ENCODE data around the gene RNASEH2A.
A peak's percentile ranks its signal among the peaks of the same experiment; 100 is the strongest.

Gene RNASEH2A

GRCh38 chr19:12770922-12771321 lies 35.5 kb upstream of the RNASEH2A start:
- Histone ChIP-seq H3K36me3 (ENCODE audit: low read depth) (peaks cover 36% of the 10 kb centered on the region), H3K4me3 (ENCODE audit: severe bottlenecking) (no peak overlapping the region), H3K4me1 (ENCODE audit: insufficient read depth, poor library complexity, severe bottlenecking) (no peaks in the 10 kb centered on the region), H3K27ac (ENCODE audit: poor library complexity, severe bottlenecking) (no peak overlapping the region), H3K9me3 (ENCODE audit: severe bottlenecking) (no peaks in the 10 kb centered on the region), H3K27me3 (ENCODE audit: insufficient read depth, poor library complexity, severe bottlenecking) (no peaks in the 10 kb centered on the region)
- DNase-seq (ENCODE audit: low spot score) (no peak), ATAC-seq (ENCODE audit: low read depth) (no peak)
- no peak for TF ChIP-seq CTCF (IDR thresholded peaks at IDR 0.05; ENCODE audit: poor library complexity, severe bottlenecking)

GRCh38 chr19:12772323-12772722 lies 34.1 kb upstream of the RNASEH2A start:
- ATAC-seq (ENCODE audit: low read depth) (no peak), DNase-seq (ENCODE audit: low spot score) (no peak)
- no peak overlapping the region for H3K27ac ChIP-seq (ENCODE audit: poor library complexity, severe bottlenecking)
- no peak for TF ChIP-seq CTCF (IDR thresholded peaks at IDR 0.05; ENCODE audit: poor library complexity, severe bottlenecking)
- H3K9me3 ChIP-seq (ENCODE audit: severe bottlenecking): no peaks in the 10 kb centered on the region
- H3K27me3 ChIP-seq (ENCODE audit: insufficient read depth, poor library complexity, severe bottlenecking): no peaks in the 10 kb centered on the region
- H3K4me3 ChIP-seq (ENCODE audit: severe bottlenecking): no peak overlapping the region
- H3K36me3 ChIP-seq (ENCODE audit: low read depth): peaks cover 36% of the 10 kb centered on the region
- H3K4me1 ChIP-seq (ENCODE audit: insufficient read depth, poor library complexity, severe bottlenecking): no peaks in the 10 kb centered on the region

- no peak for ATAC-seq (ENCODE audit: low read depth)
- Histone ChIP-seq H3K4me1 (ENCODE audit: insufficient read depth, poor library complexity, severe bottlenecking) (no peaks in the 10 kb centered on the region), H3K36me3 (ENCODE audit: low read depth) (peaks cover 26% of the 10 kb centered on the region), H3K27me3 (ENCODE audit: insufficient read depth, poor library complexity, severe bottlenecking) (no peaks in the 10 kb centered on the region), H3K27ac (ENCODE audit: poor library complexity, severe bottlenecking) (no peak overlapping the region), H3K4me3 (ENCODE audit: severe bottlenecking) (no peak overlapping the region), H3K9me3 (ENCODE audit: severe bottlenecking) (no peaks in the 10 kb centered on the region)
- DNase-seq (ENCODE audit: low spot score): no peak
- peak; percentile 43 for TF ChIP-seq CTCF (IDR thresholded peaks at IDR 0.05; ENCODE audit: poor library complexity, severe bottlenecking)
These were observed 32.8 kb upstream of the RNASEH2A start for GRCh38 chr19:12773571-12773970.

- Histone ChIP-seq H3K4me1 (ENCODE audit: insufficient read depth, poor library complexity, severe bottlenecking) (peaks cover 7% of the 10 kb centered on the region), H3K9me3 (ENCODE audit: severe bottlenecking) (no peaks in the 10 kb centered on the region), H3K4me3 (ENCODE audit: severe bottlenecking) (peak within 1 kb of the TSS; percentile 85), H3K36me3 (ENCODE audit: low read depth) (peaks cover 19% of the 10 kb centered on the region), H3K27me3 (ENCODE audit: insufficient read depth, poor library complexity, severe bottlenecking) (no peaks in the 10 kb centered on the region), H3K27ac (ENCODE audit: poor library complexity, severe bottlenecking) (peak within 1 kb of the TSS; percentile 92)
- peak; percentile 65 for ATAC-seq (ENCODE audit: low read depth)
- TF ChIP-seq CTCF (IDR thresholded peaks at IDR 0.05; ENCODE audit: poor library complexity, severe bottlenecking): no peak
- DNase-seq (ENCODE audit: low spot score): peak; percentile 99
These were observed 31.5 kb upstream of the RNASEH2A start, which contains the start of gene HOOK2 for GRCh38 chr19:12774588-12775555. HOOK2 (minus strand) TSS chr19:12775552; CDS start chr19:12775449, 103 bp downstream.
